Left lung (tissue), 10 donors: ENCODE data around the gene AGAP1. TPM values are rescaled to one million over a fixed set of nuclear protein-coding genes. Genes with fewer than 3 reads are reported as not detected.

Experiments used
- ATAC-seq: fragments of 200-7000 bp; cut with Tn5 transposase; one replicate; pipeline ENCODE4 v1.9.1; 2020; ENCODE audit warnings: moderate library complexity
- DNase-seq, 4 donors: peaks; one replicate each; pipeline ENCODE4 v3.0.0-alpha.2; 2013 to 2020
- H3K27ac ChIP-seq, 2 donors: fragments of 200-600 bp; sonication (generic) in 1 of 2; one replicate each; pipeline versions ENCODE4 v1.5.0 to v1.8.0; 2020 to 2021
- H3K27me3 ChIP-seq, 2 donors: fragments of 200-600 bp; sonication (generic) in 1 of 2; one replicate each; pipeline versions ENCODE4 v1.5.0 to v1.8.0; 2020 to 2021
- H3K36me3 ChIP-seq, 2 donors: fragments of 200-600 bp; sonication (generic) in 1 of 2; one replicate each; pipeline versions ENCODE4 v1.5.0 to v1.8.0; 2020 to 2021
- H3K4me1 ChIP-seq, 2 donors: fragments of 200-600 bp; one replicate each; pipeline ENCODE4 v1.8.0; 2021
- H3K4me3 ChIP-seq, 2 donors: fragments of 200-600 bp; sonication (generic) in 1 of 2; one replicate each; pipeline versions ENCODE4 v1.5.0 to v1.8.0; 2020 to 2021; ENCODE audit warnings: mild to moderate bottlenecking in 1 of 2
- H3K9me3 ChIP-seq, 2 donors: fragments of 200-600 bp; sonication (generic) in 1 of 2; one replicate each; pipeline versions ENCODE4 v1.5.0 to v1.8.0; 2020 to 2021
- intact Hi-C, 2 donors: fragments of 100-400 bp; cut with DNase I; formaldehyde crosslinking; loops; one replicate each; pipeline versions ENCODE4 v1.11.2 to v1.14.2; 2022
- polyA plus RNA-seq, 6 donors: library from polyadenylated mRNA; unstranded; fragments of 120-200 nt; gene quantifications; one replicate each; pipeline ENCODE4 v1.2.1, GENCODE V29; 2013; ENCODE audit not compliant: insufficient read length in 6 of 6
- total RNA-seq, 2 donors: library from RNA; stranded (reverse); fragmentation: NEBNext Ultra II Directional; extraction: Animal tissue kit (Norgen Biotek cat#: 25700); gene quantifications; one replicate each; pipeline ENCODE4 v1.2.1, GENCODE V29; 2021
- TF ChIP-seq, protein P1 (sequence below), 2 donors: fragments of 200-600 bp; sonication (generic) in 1 of 2; IDR thresholded peaks; one replicate each; pipeline versions ENCODE4 v1.5.0 to v1.8.0; 2021; ENCODE audit warnings: antibody characterized with exemption in 2 of 2
- donor health status: DM: no; HTN: yes; CAD: no.
- donor health status: DM: no; HTN: no; CAD: no.

Gene AGAP1
- total and polyA plus RNA-seq, 8 donors = 13.1 to 25.4 (median 22.4) TPM

DNA sequence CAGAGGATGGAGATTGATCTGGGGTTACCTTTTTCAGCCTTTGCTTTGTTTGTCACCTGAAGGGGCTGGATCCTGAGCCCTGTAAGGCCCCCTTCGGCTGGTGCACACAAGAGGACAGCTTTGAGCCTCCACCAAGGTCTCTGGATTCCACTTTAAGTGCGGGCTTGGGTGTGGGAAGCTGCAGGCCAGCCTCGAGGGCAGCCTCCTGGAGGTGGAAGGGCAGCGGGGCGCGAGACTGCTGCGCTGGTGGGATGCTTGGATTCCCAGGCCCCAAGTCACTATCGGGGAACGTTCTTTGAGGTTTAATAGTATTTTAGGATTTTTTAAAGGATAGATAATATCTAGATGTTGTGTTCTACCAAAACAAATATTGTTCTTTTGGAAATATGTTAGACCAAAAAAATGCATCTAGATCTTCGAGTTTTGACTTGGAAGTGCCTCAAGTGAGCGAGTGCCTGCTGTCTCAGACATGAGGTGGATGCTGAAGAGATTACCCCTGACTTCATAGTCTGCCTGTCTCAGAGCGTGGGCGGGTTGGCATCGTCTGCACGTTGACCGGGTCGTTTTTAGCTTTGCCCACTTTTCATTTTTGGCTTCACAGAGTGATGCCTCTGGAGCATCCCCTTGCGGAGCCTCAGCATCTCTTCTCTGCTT, 113.8 kb downstream of the AGAP1 start:
- no peak for DNase-seq

GRCh38 chr2:235608200-235608887, 114.5 kb downstream of the AGAP1 start:
- Histone ChIP-seq H3K4me1 (peaks cover 0 to 9% of the 10 kb centered on the region in 2 donors), H3K9me3 (no peaks in the 10 kb centered on the region), H3K27ac (no peak overlapping the region), H3K36me3 (no peaks in the 10 kb centered on the region), H3K27me3 (no peaks in the 10 kb centered on the region), H3K4me3 (no peak overlapping the region)
- DNase-seq (no peak), ATAC-seq (no peak)
- intact Hi-C loops = no loop called here
- TF ChIP-seq, protein P1, sequence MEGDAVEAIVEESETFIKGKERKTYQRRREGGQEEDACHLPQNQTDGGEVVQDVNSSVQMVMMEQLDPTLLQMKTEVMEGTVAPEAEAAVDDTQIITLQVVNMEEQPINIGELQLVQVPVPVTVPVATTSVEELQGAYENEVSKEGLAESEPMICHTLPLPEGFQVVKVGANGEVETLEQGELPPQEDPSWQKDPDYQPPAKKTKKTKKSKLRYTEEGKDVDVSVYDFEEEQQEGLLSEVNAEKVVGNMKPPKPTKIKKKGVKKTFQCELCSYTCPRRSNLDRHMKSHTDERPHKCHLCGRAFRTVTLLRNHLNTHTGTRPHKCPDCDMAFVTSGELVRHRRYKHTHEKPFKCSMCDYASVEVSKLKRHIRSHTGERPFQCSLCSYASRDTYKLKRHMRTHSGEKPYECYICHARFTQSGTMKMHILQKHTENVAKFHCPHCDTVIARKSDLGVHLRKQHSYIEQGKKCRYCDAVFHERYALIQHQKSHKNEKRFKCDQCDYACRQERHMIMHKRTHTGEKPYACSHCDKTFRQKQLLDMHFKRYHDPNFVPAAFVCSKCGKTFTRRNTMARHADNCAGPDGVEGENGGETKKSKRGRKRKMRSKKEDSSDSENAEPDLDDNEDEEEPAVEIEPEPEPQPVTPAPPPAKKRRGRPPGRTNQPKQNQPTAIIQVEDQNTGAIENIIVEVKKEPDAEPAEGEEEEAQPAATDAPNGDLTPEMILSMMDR (IDR thresholded peaks at IDR 0.05) = no peak

More for the DNA sequence above, 113.8 kb downstream of the AGAP1 start:
- intact Hi-C loops = no loop called here
- Histone ChIP-seq H3K4me3 (no peak overlapping the region), H3K9me3 (no peaks in the 10 kb centered on the region), H3K27me3 (no peaks in the 10 kb centered on the region), H3K27ac (no peak overlapping the region), H3K4me1 (peaks cover 0 to 9% of the 10 kb centered on the region in 2 donors), H3K36me3 (no peaks in the 10 kb centered on the region)
- ATAC-seq = no peak
- TF ChIP-seq, protein P1 (IDR thresholded peaks at IDR 0.05) = no peak

- Histone ChIP-seq H3K4me3 (no peak overlapping the region), H3K27ac (no peak overlapping the region), H3K4me1 (peaks cover 0 to 9% of the 10 kb centered on the region in 2 donors), H3K27me3 (no peaks in the 10 kb centered on the region), H3K9me3 (no peaks in the 10 kb centered on the region), H3K36me3 (no peaks in the 10 kb centered on the region)
- DNase-seq (no peak), ATAC-seq (no peak)
- intact Hi-C loops = no loop called here
- TF ChIP-seq, protein P1 (IDR thresholded peaks at IDR 0.05) = no peak
These were observed 115.5 kb downstream of the AGAP1 start for GRCh38 chr2:235609321-235609720.

- intact Hi-C loops = no loop called here
These were observed 115.9 kb downstream of the AGAP1 start for GRCh38 chr2:235609746-235610145.

More at GRCh38 chr2:235609746-235610145, 115.9 kb downstream of the AGAP1 start:
- no peaks in the 10 kb centered on the region for H3K36me3 ChIP-seq
- TF ChIP-seq, protein P1 (IDR thresholded peaks at IDR 0.05) = no peak
- H3K27me3 ChIP-seq = no peaks in the 10 kb centered on the region
- no peak overlapping the region for H3K4me3 ChIP-seq
- H3K4me1 ChIP-seq = peaks cover under 1 to 9% of the 10 kb centered on the region in 2 donors
- DNase-seq = no peak
- ATAC-seq = no peak
- H3K27ac ChIP-seq = no peak overlapping the region
- no peaks in the 10 kb centered on the region for H3K9me3 ChIP-seq
